ENCODE measurements around the gene MRPS11. TPM values are rescaled to one million over a fixed set of nuclear protein-coding genes. Genes with fewer than 3 reads are reported as not detected.

Gene MRPS11
- total and polyA plus RNA-seq, 2 of the 4 experiments (the other 2 are of a cell fraction): 66.1 to 87.8 TPM

DNA sequence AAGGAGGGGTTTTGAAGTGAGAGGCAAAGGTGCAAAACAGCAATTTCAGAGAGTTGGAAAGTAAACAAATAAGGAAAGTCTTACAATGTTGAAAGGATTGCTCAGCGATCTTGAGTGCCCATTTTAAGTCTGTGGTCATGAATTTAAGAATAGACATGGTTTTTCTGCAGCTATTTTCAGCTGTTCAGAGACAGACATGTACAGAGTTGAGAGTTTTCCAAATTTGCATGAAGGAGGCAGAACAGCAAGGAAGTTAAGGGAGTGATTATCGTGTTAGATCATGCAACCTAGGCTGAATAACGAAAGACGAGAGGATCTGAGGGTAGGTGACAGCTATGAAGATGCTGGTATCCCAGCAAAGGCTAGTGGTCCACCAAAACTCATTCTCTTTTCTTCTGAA lies 41.8 kb downstream of the MRPS11 start:
- intact Hi-C loops (cut with micrococcal nuclease) (no loop called here), dilution Hi-C loops (cut with HindIII; ENCODE audit: low sequenced_read_pairs, unreplicated experiment) (no loop called here)
- no TSS peak for BruUV-seq (replicated peaks)

More for the DNA sequence above, 41.8 kb downstream of the MRPS11 start:
- H2BK120ac ChIP-seq (ENCODE audit: low read depth, low read length): no peak overlapping the region
- H2AK5ac ChIP-seq (ENCODE audit: low read depth, low read length): no peak overlapping the region
- H4K91ac ChIP-seq (ENCODE audit: insufficient read depth, low read depth, low read length): no peak overlapping the region
- H3K79me1 ChIP-seq (ENCODE audit: low read depth in 1 of 2, low read length in 2 of 2): peaks cover 0 to 7% of the 10 kb centered on the region in 2 experiments; a peak in 1 of 4 replicates
- in situ Hi-C loops (cut with MboI; ENCODE audit: low sequenced_read_pairs): no loop called here
- H3K27me3 ChIP-seq (ENCODE audit: control insufficient read depth, insufficient read depth, low read length): no peaks in the 10 kb centered on the region
- CTCF ChIA-PET: no interaction called here
- no peak overlapping the region for H3K23ac ChIP-seq (ENCODE audit: low read depth, low read length)
- no peak overlapping the region for H3K4me2 ChIP-seq (ENCODE audit: low read depth, low read length)
- H4K20me1 ChIP-seq (ENCODE audit: insufficient read depth, low read length): no peaks in the 10 kb centered on the region
- no peak overlapping the region for H3K4ac ChIP-seq (ENCODE audit: low read depth, low read length)
- no peak overlapping the region for H3K18ac ChIP-seq (ENCODE audit: low read depth, low read length)
- H2BK20ac ChIP-seq (ENCODE audit: low read depth, low read length): no peak overlapping the region
- H3K9ac ChIP-seq (ENCODE audit: low read depth, low read length): no peak overlapping the region
- H3K36me3 ChIP-seq (ENCODE audit: control insufficient read depth, insufficient read depth, low read length): peaks cover 7% of the 10 kb centered on the region
- no peak overlapping the region for H3K56ac ChIP-seq (ENCODE audit: extremely low read depth, insufficient read depth, low read length)
- no peak overlapping the region for H3K4me3 ChIP-seq (ENCODE audit: insufficient read depth, low read depth, low read length)
- no peaks in the 10 kb centered on the region for H3K9me3 ChIP-seq (ENCODE audit: control insufficient read depth, insufficient read depth, low read length)
- POLR2A ChIA-PET (ENCODE audit: unreplicated experiment): no interaction called here
- peaks cover 9% of the 10 kb centered on the region for H3K4me1 ChIP-seq (ENCODE audit: control insufficient read depth, insufficient read depth, low read length)
- H2AFZ ChIP-seq (replicated peaks; ENCODE audit: low read length, poor library complexity): no peak overlapping the region
- H2BK15ac ChIP-seq (ENCODE audit: low read depth, low read length): no peak overlapping the region
- no CpG with 5 or more reads among the region's 4 CpGs for WGBS, 2 experiments (ENCODE audit: extremely low coverage in 2 of 2, insufficient read length in 1 of 2)
- peaks cover 6% of the 10 kb centered on the region; the same call in 1 of the 2 replicates for H3K9me1 ChIP-seq (ENCODE audit: insufficient read depth, low read length)
- H3K14ac ChIP-seq (replicated peaks; ENCODE audit: low read depth, low read length): no peak overlapping the region
- H2BK5ac ChIP-seq (ENCODE audit: low read depth, low read length, poor library complexity, severe bottlenecking): no peak overlapping the region
- DNase-seq (no peak), ATAC-seq (ENCODE audit: low read depth) (no peak)
- H4K5ac ChIP-seq (ENCODE audit: low read depth, low read length): no peak overlapping the region
- H2AK9ac ChIP-seq (replicated peaks; ENCODE audit: low read depth, low read length, poor library complexity): no peak overlapping the region
- H4K8ac ChIP-seq (ENCODE audit: low read depth in 2 of 2, low read length in 2 of 2): no peak overlapping the region
- H3K27ac ChIP-seq (ENCODE audit: insufficient read depth, low read length): no peak overlapping the region
- no peak for TF ChIP-seq FOS (IDR thresholded peaks at IDR 0.05; ENCODE audit: low read depth, low read length)
- no peak for TF ChIP-seq CEBPB (IDR thresholded peaks at IDR 0.05; ENCODE audit: low read depth, low read length)
- TF ChIP-seq RAD21 (IDR thresholded peaks at IDR 0.05; ENCODE audit: low read length): no peak
- TF ChIP-seq NFE2L2 (IDR thresholded peaks at IDR 0.05; ENCODE audit: low read depth, low read length): no peak
- TF ChIP-seq, protein P1, sequence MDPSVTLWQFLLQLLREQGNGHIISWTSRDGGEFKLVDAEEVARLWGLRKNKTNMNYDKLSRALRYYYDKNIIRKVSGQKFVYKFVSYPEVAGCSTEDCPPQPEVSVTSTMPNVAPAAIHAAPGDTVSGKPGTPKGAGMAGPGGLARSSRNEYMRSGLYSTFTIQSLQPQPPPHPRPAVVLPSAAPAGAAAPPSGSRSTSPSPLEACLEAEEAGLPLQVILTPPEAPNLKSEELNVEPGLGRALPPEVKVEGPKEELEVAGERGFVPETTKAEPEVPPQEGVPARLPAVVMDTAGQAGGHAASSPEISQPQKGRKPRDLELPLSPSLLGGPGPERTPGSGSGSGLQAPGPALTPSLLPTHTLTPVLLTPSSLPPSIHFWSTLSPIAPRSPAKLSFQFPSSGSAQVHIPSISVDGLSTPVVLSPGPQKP (IDR thresholded peaks at IDR 0.05; ENCODE audit: borderline replicate concordance, low read depth, low read length): no peak
- no peak for TF ChIP-seq MXI1 (IDR thresholded peaks at IDR 0.05; ENCODE audit: borderline replicate concordance, low read depth, low read length)

All from IMR-90 (cell line).